Ammon's horn (tissue), 1 donor: ENCODE measurements around the gene ACCS.

Experiments used
- DNase-seq: peaks from one replicate; pipeline ENCODE4 v3.0.0-alpha.2; 2016; ENCODE audit warnings: low spot score

ACCS gene

GRCh38 chr11:44037658-44037998 lies 28.4 kb upstream of the ACCS start:
- no peak for DNase-seq

- DNase-seq = no peak
These were observed 22.9 kb upstream of the ACCS start for GRCh38 chr11:44043157-44043556.

GRCh38 chr11:44046182-44046581 lies 19.9 kb upstream of the ACCS start:
- DNase-seq = no peak

GRCh38 chr11:44047298-44047697 lies 18.8 kb upstream of the ACCS start:
- DNase-seq = no peak

- DNase-seq = peak; percentile 13
These were observed 18.1 kb upstream of the ACCS start, which contains the start of gene ACCSL for GRCh38 chr11:44047931-44048431. ACCSL (plus strand) TSS chr11:44047981; CDS start chr11:44048037, 56 bp downstream.

GRCh38 chr11:44049832-44050231 lies 16.2 kb upstream of the ACCS start:
- no peak for DNase-seq

GRCh38 chr11:44051171-44051570 lies 14.9 kb upstream of the ACCS start:
- DNase-seq = no peak

- no peak for DNase-seq
These were observed 8.7 kb upstream of the ACCS start for GRCh38 chr11:44057340-44057739.

- DNase-seq = no peak
These were observed 7.8 kb upstream of the ACCS start for GRCh38 chr11:44058275-44058674.

GRCh38 chr11:44065161-44065661 lies 859 bp upstream of the ACCS start:
- no peak for DNase-seq

GRCh38 chr11:44066732-44067141 lies 667 bp downstream of the ACCS start:
- DNase-seq = peak; percentile 8

- no peak for DNase-seq
These were observed 1.2 kb downstream of the ACCS start for GRCh38 chr11:44067266-44067665.

- DNase-seq = no peak
These were observed 2.1 kb downstream of the ACCS start for GRCh38 chr11:44068180-44068579.

GRCh38 chr11:44071157-44071556 lies 5.1 kb downstream of the ACCS start:
- no peak for DNase-seq

GRCh38 chr11:44072757-44073658 lies 6.9 kb downstream of the ACCS start:
- DNase-seq = no peak

GRCh38 chr11:44078794-44079193 lies 12.7 kb downstream of the ACCS start:
- DNase-seq = no peak

- DNase-seq = no peak
These were observed 13.3 kb downstream of the ACCS start for GRCh38 chr11:44079376-44079775.

- DNase-seq = no peak
These were observed 14.9 kb downstream of the ACCS start for GRCh38 chr11:44080951-44081350.

GRCh38 chr11:44082645-44083044 lies 16.6 kb downstream of the ACCS start:
- no peak for DNase-seq

- no peak for DNase-seq
These were observed 17.4 kb downstream of the ACCS start for GRCh38 chr11:44083433-44083832.

- no peak for DNase-seq
These were observed 17.8 kb downstream of the ACCS start for GRCh38 chr11:44083906-44084305.

GRCh38 chr11:44085330-44085729 lies 19.3 kb downstream of the ACCS start:
- DNase-seq = no peak

GRCh38 chr11:44088377-44088776 lies 22.3 kb downstream of the ACCS start:
- no peak for DNase-seq

GRCh38 chr11:44088871-44089270 lies 22.8 kb downstream of the ACCS start:
- no peak for DNase-seq
